Superior temporal gyrus (tissue), 1 donor: ENCODE results near the gene TBRG4.

Source experiments
- DNase-seq: peaks from one replicate; pipeline ENCODE4 v3.0.0-alpha.2; 2016; ENCODE audit errors: extremely low spot score

TBRG4 gene

DNA sequence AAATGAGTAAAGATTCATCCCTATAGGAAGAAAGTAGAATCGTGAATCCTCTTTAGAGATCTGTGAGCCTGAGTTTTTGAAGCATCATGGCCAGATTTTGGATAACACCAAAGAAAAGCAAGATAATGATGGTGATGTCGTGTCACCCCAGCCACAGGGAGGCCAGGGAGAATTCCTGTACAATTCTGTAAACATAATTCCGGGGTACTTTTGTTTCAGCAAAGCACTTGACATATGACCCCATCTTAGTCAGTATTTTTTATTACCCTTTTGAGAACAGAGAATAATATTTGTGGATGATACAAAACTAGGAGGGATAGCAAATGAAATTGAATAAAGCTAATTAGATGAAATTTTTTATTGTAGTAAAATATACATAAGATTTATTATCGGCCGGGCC, 56.5 kb downstream of the TBRG4 start:
- DNase-seq = no peak

DNA sequence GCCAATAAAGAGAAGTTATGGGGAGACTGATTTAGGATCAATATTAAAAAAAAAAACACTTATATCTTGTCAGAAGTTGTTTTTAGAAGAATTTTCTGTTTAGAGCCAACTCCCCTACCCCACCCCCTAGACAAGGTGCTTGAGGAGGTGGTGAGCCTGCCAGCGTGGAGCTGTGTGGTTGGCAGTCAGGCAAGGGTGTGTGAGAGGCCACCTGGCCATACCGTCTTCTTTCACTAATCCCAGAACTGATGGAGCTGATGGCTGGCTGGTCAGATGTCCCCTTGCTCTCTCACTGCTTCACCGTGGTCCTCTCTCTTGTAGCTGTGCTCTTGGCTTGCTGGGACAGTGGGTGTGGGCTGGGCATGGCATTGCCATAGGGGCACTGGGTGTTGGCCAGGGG, 57.1 kb downstream of the TBRG4 start:
- DNase-seq = no peak

DNA sequence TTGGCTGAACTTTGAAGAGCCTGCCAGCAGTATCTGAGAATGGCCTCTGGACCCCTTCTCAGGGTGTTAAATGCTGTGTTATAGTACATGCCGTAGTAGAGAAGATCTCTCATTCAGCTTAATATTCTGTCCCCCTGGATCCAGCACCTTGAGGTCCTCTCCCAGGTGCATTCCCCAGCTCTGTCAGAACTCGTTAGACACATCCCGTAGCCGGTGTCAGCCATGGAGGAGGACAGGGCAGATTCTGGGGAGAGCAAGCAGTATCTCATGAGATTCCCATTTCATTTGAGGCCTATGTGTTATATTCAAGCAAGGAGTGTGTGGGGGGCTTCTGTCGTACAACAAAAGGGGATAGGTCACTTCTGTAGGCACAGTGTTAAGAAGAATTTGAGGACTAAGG, 57.6 kb downstream of the TBRG4 start:
- no peak for DNase-seq

DNA sequence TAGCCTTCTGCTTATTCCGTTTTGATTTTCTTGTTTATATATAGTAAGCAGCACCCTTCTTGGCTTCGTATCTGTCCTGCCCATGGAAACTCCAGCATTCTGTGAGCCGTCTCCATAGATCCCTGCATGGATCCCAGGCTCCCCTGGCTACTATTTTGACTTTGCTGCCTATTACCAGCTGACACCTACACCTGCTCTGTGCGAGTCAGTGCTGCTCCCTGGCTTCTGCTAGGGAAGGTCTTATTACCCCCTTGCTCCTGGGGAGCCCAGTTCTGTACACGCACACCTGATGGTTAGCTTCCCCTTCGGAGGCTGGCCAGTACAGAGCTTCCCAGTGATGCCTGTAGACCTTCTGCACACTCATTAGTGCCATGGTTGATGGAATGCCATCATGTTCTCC, 58.1 kb downstream of the TBRG4 start:
- no peak for DNase-seq

- no peak for DNase-seq
These were observed 59.5 kb downstream of the TBRG4 start for GRCh38 chr7:45052011-45052410.

GRCh38 chr7:45050198-45050597, 61.3 kb downstream of the TBRG4 start:
- DNase-seq = no peak
